Peyer's patch (tissue), 4 donors: Measurements from ENCODE around the gene TMEM217.

Experiments
- CTCF ChIP-seq, 6 experiments: fragments of 450-650 bp in 4 of 6; fragments of 200-600 bp in 2 of 6; sonication (generic) in 1 of 6; IDR thresholded peaks; one replicate each; pipeline ENCODE4 v1.5.1; 2017 to 2019; ENCODE audit warnings: antibody characterized with exemption in 6 of 6, mild to moderate bottlenecking in 3 of 6, moderate library complexity in 1 of 6
- POLR2A ChIP-seq, 2 donors: fragments of 450-650 bp; IDR thresholded peaks; one replicate each; pipeline ENCODE4 v1.5.1; 2017; ENCODE audit warnings: antibody characterized with exemption in 2 of 2, mild to moderate bottlenecking in 2 of 2, moderate library complexity in 2 of 2

- TF ChIP-seq CTCF (IDR thresholded peaks at IDR 0.05), result no peak
- TF ChIP-seq POLR2A (IDR thresholded peaks at IDR 0.05), result no peak
Observed at GRCh38 chr6:37233541-37233940, 24.4 kb downstream of the TMEM217 start.
